Measurements from ENCODE around the gene RCAN2. TPM values are rescaled to one million over a fixed set of nuclear protein-coding genes. Genes with fewer than 3 reads are reported as not detected.

Gene RCAN2
- total RNA-seq, 1 donor from 2014 or later: 17.0 TPM

GRCh38 chr6:46377209-46377608 lies 114.0 kb downstream of the RCAN2 start:
- Mint-ChIP-seq H3K36me3 (ENCODE audit: low read depth, unreplicated experiment) (no peaks in the 10 kb centered on the region), H3K27me3 (ENCODE audit: unreplicated experiment) (peaks cover 3% of the 10 kb centered on the region), H3K4me1 (ENCODE audit: unreplicated experiment) (peaks cover 14% of the 10 kb centered on the region), H3K4me3 (ENCODE audit: unreplicated experiment) (no peak overlapping the region), H3K27ac (ENCODE audit: unreplicated experiment) (no peak overlapping the region), H3K9me3 (ENCODE audit: unreplicated experiment) (no peaks in the 10 kb centered on the region)
- no peak for DNase-seq (ENCODE audit: low spot score)
- no peak for TF ChIP-seq CTCF (IDR thresholded peaks at IDR 0.05; ENCODE audit: unreplicated experiment)

GRCh38 chr6:46376562-46377061 lies 114.6 kb downstream of the RCAN2 start:
- Mint-ChIP-seq H3K27ac (ENCODE audit: unreplicated experiment) (no peak overlapping the region), H3K9me3 (ENCODE audit: unreplicated experiment) (no peaks in the 10 kb centered on the region), H3K4me1 (ENCODE audit: unreplicated experiment) (peaks cover 14% of the 10 kb centered on the region), H3K36me3 (ENCODE audit: low read depth, unreplicated experiment) (no peaks in the 10 kb centered on the region), H3K4me3 (ENCODE audit: unreplicated experiment) (no peak overlapping the region), H3K27me3 (ENCODE audit: unreplicated experiment) (peaks cover 3% of the 10 kb centered on the region)
- TF ChIP-seq CTCF (IDR thresholded peaks at IDR 0.05; ENCODE audit: unreplicated experiment): no peak
- no peak for DNase-seq (ENCODE audit: low spot score)

- H3K27ac Mint-ChIP-seq (ENCODE audit: unreplicated experiment): no peak overlapping the region
- H3K27me3 Mint-ChIP-seq (ENCODE audit: unreplicated experiment): no peaks in the 10 kb centered on the region
- no peak for DNase-seq (ENCODE audit: low spot score)
- H3K4me1 Mint-ChIP-seq (ENCODE audit: unreplicated experiment): peaks cover 6% of the 10 kb centered on the region
- H3K36me3 Mint-ChIP-seq (ENCODE audit: low read depth, unreplicated experiment): no peaks in the 10 kb centered on the region
- H3K4me3 Mint-ChIP-seq (ENCODE audit: unreplicated experiment): no peak overlapping the region
- H3K9me3 Mint-ChIP-seq (ENCODE audit: unreplicated experiment): no peaks in the 10 kb centered on the region
- no peak for TF ChIP-seq CTCF (IDR thresholded peaks at IDR 0.05; ENCODE audit: unreplicated experiment)
Measured at GRCh38 chr6:46370622-46371021, 120.6 kb downstream of the RCAN2 start.

GRCh38 chr6:46368169-46368536 lies 123.1 kb downstream of the RCAN2 start:
- H3K36me3 Mint-ChIP-seq (ENCODE audit: low read depth, unreplicated experiment): no peaks in the 10 kb centered on the region
- H3K9me3 Mint-ChIP-seq (ENCODE audit: unreplicated experiment): no peaks in the 10 kb centered on the region
- no peak overlapping the region for H3K27ac Mint-ChIP-seq (ENCODE audit: unreplicated experiment)
- H3K4me1 Mint-ChIP-seq (ENCODE audit: unreplicated experiment): peaks cover 6% of the 10 kb centered on the region
- H3K27me3 Mint-ChIP-seq (ENCODE audit: unreplicated experiment): no peaks in the 10 kb centered on the region
- no peak for DNase-seq (ENCODE audit: low spot score)
- no peak overlapping the region for H3K4me3 Mint-ChIP-seq (ENCODE audit: unreplicated experiment)
- no peak for TF ChIP-seq CTCF (IDR thresholded peaks at IDR 0.05; ENCODE audit: unreplicated experiment)

GRCh38 chr6:46367354-46368168 lies 123.7 kb downstream of the RCAN2 start:
- no peaks in the 10 kb centered on the region for H3K27me3 Mint-ChIP-seq (ENCODE audit: unreplicated experiment)
- H3K4me1 Mint-ChIP-seq (ENCODE audit: unreplicated experiment): peaks cover under 1% of the 10 kb centered on the region
- no peak overlapping the region for H3K27ac Mint-ChIP-seq (ENCODE audit: unreplicated experiment)

More at GRCh38 chr6:46367354-46368168, 123.7 kb downstream of the RCAN2 start:
- no peak for TF ChIP-seq CTCF (IDR thresholded peaks at IDR 0.05; ENCODE audit: unreplicated experiment)
- H3K36me3 Mint-ChIP-seq (ENCODE audit: low read depth, unreplicated experiment): no peaks in the 10 kb centered on the region
- no peak overlapping the region for H3K4me3 Mint-ChIP-seq (ENCODE audit: unreplicated experiment)
- H3K9me3 Mint-ChIP-seq (ENCODE audit: unreplicated experiment): no peaks in the 10 kb centered on the region
- no peak for DNase-seq (ENCODE audit: low spot score)
